ENCODE data around the gene EXOC2. TPM values are rescaled to one million over a fixed set of nuclear protein-coding genes. Genes with fewer than 3 reads are reported as not detected.
A peak's percentile ranks its signal among the peaks of the same experiment; 100 is the strongest.

Gene EXOC2
- total and polyA plus RNA-seq, 2 of the 13 experiments (the other 11 are each of a cell fraction or from before 2014, with no cell fraction given) = 12.6 to 22.9 TPM

- TF ChIP-seq, protein P1, sequence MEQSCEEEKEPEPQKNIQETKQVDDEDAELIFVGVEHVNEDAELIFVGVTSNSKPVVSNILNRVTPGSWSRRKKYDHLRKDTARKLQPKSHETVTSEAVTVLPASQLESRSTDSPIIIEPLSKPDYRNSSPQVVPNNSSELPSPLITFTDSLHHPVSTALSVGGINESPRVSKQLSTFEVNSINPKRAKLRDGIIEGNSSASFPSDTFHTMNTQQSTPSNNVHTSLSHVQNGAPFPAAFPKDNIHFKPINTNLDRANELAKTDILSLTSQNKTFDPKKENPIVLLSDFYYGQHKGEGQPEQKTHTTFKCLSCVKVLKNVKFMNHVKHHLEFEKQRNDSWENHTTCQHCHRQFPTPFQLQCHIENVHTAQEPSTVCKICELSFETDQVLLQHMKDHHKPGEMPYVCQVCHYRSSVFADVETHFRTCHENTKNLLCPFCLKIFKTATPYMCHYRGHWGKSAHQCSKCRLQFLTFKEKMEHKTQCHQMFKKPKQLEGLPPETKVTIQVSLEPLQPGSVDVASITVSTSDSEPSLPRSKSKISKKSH (CRISPR knock-in tag; IDR thresholded peaks at IDR 0.05; ENCODE audit: borderline replicate concordance) = no peak
These were observed 184.9 kb downstream of the EXOC2 start (continued) for GRCh38 chr6:508006-508405.

DNA sequence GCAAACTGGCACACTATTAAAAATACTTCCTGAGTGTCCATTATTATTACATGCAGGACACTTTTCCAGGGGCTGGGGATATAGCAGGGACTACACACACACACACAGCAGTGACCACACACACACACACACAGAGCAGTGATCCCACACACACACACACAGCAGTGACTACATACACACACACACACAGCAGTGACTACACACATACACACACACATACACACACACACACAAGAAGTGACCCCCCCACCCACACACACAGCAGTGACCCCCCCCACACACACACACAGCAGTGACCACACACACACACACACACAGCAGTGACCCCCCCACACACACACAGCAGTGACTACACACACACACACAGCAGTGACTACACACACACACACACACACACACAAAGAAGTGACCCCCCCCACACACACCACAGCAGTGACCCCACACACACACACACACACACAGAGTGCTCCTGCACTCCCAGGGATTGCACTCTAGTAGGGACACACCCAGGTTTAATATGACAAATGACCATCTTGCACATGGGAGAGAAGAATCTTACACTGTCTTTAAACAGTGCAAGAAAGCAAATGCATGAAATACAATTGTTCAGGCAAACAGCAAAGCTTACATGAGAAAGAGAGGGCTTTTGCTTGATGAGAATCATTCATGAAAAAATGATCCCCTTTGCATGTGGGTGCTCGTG lies 185.9 kb downstream of the EXOC2 start:
- 93% methylated on average over 1 of the region's 1 CpG for WGBS (ENCODE audit: low lambda C conversion rate)
- intact Hi-C loops (cut with micrococcal nuclease; ENCODE audit: unreplicated experiment) = no loop called here
- Histone ChIP-seq H4K20me1 (ENCODE audit: insufficient read depth, low read length) (no peaks in the 10 kb centered on the region), H3K27ac (ENCODE audit: extremely low read length, insufficient read depth, low read length) (no peak overlapping the region), H3K36me3 (replicated peaks in 1 of 2; ENCODE audit: control insufficient read depth in 1 of 2, insufficient read depth in 2 of 2, low read length in 2 of 2) (peaks cover 0 to 2% of the 10 kb centered on the region in 2 experiments; a peak in 1 of 5 replicates), H3K79me2 (ENCODE audit: insufficient read depth, low read length) (no peaks in the 10 kb centered on the region), H3K27me3 (ENCODE audit: control insufficient read depth in 1 of 2, insufficient read depth in 2 of 2, low read length in 2 of 2) (no peaks in the 10 kb centered on the region), H2AFZ (ENCODE audit: low read length) (no peak overlapping the region), H3K4me3 (replicated peaks in 1 of 3; ENCODE audit: insufficient read depth in 1 of 3, low read depth in 2 of 3, low read length in 3 of 3) (no peak overlapping the region), H3K9ac (ENCODE audit: insufficient read depth, low read depth, low read length) (no peak overlapping the region), H3K9me3 (ENCODE audit: low read length) (no peaks in the 10 kb centered on the region), H3K4me2 (ENCODE audit: low read depth, low read length) (no peak overlapping the region), H3K4me1 (ENCODE audit: insufficient read depth, low read length) (no peaks in the 10 kb centered on the region)
- no peak for DNase-seq (ENCODE audit: low spot score)
- in situ Hi-C loops (cut with HindIII; ENCODE audit: extremely low pct_ligation_motif_present, low pct_unique_long_range_greater_than_20kb) = no loop called here
- peak; percentile 26 for FAIRE-seq
- POLR2A ChIA-PET = no interaction called here
- BruUV-seq (replicated peaks) = no TSS peak
- no peak for ATAC-seq
- CTCF ChIA-PET (ENCODE audit: low intra/inter-chr PET ratio, low total read pairs) = no interaction called here
- TF ChIP-seq ZNF343 (CRISPR knock-in tag; IDR thresholded peaks at IDR 0.05) (no peak), HNF4G (IDR thresholded peaks at IDR 0.05; ENCODE audit: borderline replicate concordance, low read depth, low read length) (no peak), HNF4G (CRISPR knock-in tag; IDR thresholded peaks at IDR 0.05; ENCODE audit: borderline replicate concordance, low read depth) (no peak), ZFAT (CRISPR knock-in tag; conservative IDR thresholded peaks at IDR 0.05) (no peak), KLF12 (CRISPR knock-in tag; IDR thresholded peaks at IDR 0.05; ENCODE audit: borderline replicate concordance) (no peak), HHEX (CRISPR knock-in tag; IDR thresholded peaks at IDR 0.05) (no peak), PLRG1 (conservative IDR thresholded peaks at IDR 0.05) (no peak), REXO4 (CRISPR knock-in tag; IDR thresholded peaks at IDR 0.05; ENCODE audit: borderline replicate concordance) (no peak), UBTF (CRISPR knock-in tag; IDR thresholded peaks at IDR 0.05) (no peak), ZNF619 (CRISPR knock-in tag; IDR thresholded peaks at IDR 0.05) (no peak), ZNF136 (CRISPR knock-in tag; IDR thresholded peaks at IDR 0.05; ENCODE audit: low read depth) (no peak), ZNF160 (CRISPR knock-in tag; IDR thresholded peaks at IDR 0.05) (no peak), BCL6 (CRISPR knock-in tag; IDR thresholded peaks at IDR 0.05) (no peak)
- TF ChIP-seq, protein P2, sequence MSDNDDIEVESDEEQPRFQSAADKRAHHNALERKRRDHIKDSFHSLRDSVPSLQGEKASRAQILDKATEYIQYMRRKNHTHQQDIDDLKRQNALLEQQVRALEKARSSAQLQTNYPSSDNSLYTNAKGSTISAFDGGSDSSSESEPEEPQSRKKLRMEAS (IDR thresholded peaks at IDR 0.05) = no peak
- TF ChIP-seq, protein P3, sequence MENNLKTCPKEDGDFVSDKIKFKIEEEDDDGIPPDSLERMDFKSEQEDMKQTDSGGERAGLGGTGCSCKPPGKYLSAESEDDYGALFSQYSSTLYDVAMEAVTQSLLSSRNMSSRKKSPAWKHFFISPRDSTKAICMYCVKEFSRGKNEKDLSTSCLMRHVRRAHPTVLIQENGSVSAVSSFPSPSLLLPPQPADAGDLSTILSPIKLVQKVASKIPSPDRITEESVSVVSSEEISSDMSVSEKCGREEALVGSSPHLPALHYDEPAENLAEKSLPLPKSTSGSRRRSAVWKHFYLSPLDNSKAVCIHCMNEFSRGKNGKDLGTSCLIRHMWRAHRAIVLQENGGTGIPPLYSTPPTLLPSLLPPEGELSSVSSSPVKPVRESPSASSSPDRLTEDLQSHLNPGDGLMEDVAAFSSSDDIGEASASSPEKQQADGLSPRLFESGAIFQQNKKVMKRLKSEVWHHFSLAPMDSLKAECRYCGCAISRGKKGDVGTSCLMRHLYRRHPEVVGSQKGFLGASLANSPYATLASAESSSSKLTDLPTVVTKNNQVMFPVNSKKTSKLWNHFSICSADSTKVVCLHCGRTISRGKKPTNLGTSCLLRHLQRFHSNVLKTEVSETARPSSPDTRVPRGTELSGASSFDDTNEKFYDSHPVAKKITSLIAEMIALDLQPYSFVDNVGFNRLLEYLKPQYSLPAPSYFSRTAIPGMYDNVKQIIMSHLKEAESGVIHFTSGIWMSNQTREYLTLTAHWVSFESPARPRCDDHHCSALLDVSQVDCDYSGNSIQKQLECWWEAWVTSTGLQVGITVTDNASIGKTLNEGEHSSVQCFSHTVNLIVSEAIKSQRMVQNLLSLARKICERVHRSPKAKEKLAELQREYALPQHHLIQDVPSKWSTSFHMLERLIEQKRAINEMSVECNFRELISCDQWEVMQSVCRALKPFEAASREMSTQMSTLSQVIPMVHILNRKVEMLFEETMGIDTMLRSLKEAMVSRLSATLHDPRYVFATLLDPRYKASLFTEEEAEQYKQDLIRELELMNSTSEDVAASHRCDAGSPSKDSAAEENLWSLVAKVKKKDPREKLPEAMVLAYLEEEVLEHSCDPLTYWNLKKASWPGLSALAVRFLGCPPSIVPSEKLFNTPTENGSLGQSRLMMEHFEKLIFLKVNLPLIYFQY (CRISPR knock-in tag; IDR thresholded peaks at IDR 0.05; ENCODE audit: borderline replicate concordance) = no peak

Data from HepG2 (cell line).